ENCODE results near the gene RAD21L1. TPM values are rescaled to one million over a fixed set of nuclear protein-coding genes. Genes with fewer than 3 reads are reported as not detected.

Gene RAD21L1
- total and polyA plus RNA-seq, 2 donors (not counting 3 experiments of a cell fraction or from before 2014, with no cell fraction given), result 0.06 TPM; not detected in 1

DNA sequence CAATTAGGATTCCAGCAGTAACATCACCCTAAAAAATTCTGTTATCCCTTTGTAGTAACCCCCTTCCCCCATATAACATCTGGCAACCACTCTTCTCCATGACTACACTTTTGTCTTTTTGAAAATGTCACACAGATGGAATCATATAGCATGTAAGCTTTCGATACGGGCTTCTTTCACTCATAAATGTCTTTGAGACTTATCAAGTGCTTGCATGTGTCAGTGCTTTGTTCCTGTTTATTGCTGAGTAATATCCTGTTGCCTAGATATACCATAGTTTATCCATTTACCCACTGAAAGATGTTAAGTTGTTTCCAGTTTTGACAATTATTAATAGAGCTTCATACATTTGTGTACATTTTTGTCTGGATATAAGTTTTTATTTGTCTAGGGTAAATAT, 29.8 kb downstream of the RAD21L1 start:
- BruUV-seq (replicated peaks), result no TSS peak
- no peaks in the 10 kb centered on the region for H4K20me1 ChIP-seq (replicated peaks; ENCODE audit: control insufficient read depth, extremely low read depth, insufficient read depth, low read length)
- no peak overlapping the region for H3K27ac ChIP-seq (ENCODE audit: insufficient read depth, low read depth, low read length)
- ChIA-PET POLR2A (no interaction called here), CTCF (interaction anchor here (1.5 kb wide), 1 partner anchor 248 kb away, joined by 5 read pairs; no protein-coding TSS in a partner anchor)
- intact Hi-C loops (cut with micrococcal nuclease), result no loop called here
- peak; percentile 18 for DNase-seq (ENCODE audit: low read depth, low spot score)
- no peak overlapping the region for H3K4me3 ChIP-seq (replicated peaks in 1 of 3; ENCODE audit: insufficient read depth in 1 of 3, low read depth in 1 of 3, low read length in 3 of 3)
- peaks cover 5% of the 10 kb centered on the region for H3K4me1 ChIP-seq (ENCODE audit: control insufficient read depth, extremely low read depth, insufficient read depth, low read length)
- H3K9ac ChIP-seq (replicated peaks; ENCODE audit: extremely low read depth, insufficient read depth, low read length), result no peak overlapping the region
- H3K36me3 ChIP-seq (ENCODE audit: control insufficient read depth in 2 of 2, extremely low read depth in 1 of 2, insufficient read depth in 2 of 2, low read length in 2 of 2), result no peaks in the 10 kb centered on the region
- H2AFZ ChIP-seq (ENCODE audit: low read depth, low read length), result no peak overlapping the region
- no peaks in the 10 kb centered on the region for H3K9me3 ChIP-seq (replicated peaks; ENCODE audit: control insufficient read depth, insufficient read depth, low read length)
- H3K9me1 ChIP-seq (replicated peaks; ENCODE audit: control insufficient read depth, extremely low read depth, insufficient read depth, low read length), result no peaks in the 10 kb centered on the region
- TF ChIP-seq EZH2 (IDR thresholded peaks at IDR 0.05; ENCODE audit: borderline replicate concordance, low read depth, low read length, severe bottlenecking) (no peak), JUN (IDR thresholded peaks at IDR 0.05; ENCODE audit: borderline replicate concordance, insufficient read depth, insufficient read length, low read depth) (no peak), GATA2 (IDR thresholded peaks at IDR 0.05; ENCODE audit: insufficient read depth, insufficient read length, low read depth, low read length) (peak; percentile 9), CTCF (IDR thresholded peaks at IDR 0.05; ENCODE audit: extremely low read depth in 1 of 2, insufficient read depth in 1 of 2, low read depth in 1 of 2, low read length in 2 of 2) (no peak), MYC (IDR thresholded peaks at IDR 0.05; ENCODE audit: low read depth, low read length) (no peak), POLR2A (IDR thresholded peaks at IDR 0.05; ENCODE audit: low read depth, low read length) (no peak), FOS (IDR thresholded peaks at IDR 0.05; ENCODE audit: borderline replicate concordance, insufficient read depth, low read length) (peak; percentile 37), POLR2AphosphoS5 (IDR thresholded peaks at IDR 0.05; ENCODE audit: insufficient read depth, low read depth, low read length) (no peak), MAX (IDR thresholded peaks at IDR 0.05; ENCODE audit: insufficient read depth, insufficient read length) (no peak)
- H3K27me3 ChIP-seq (ENCODE audit: control insufficient read depth in 2 of 2, insufficient read depth in 2 of 2, low read length in 2 of 2), result peaks cover 3 to 11% of the 10 kb centered on the region in 2 experiments
- dilution Hi-C loops (cut with MboI; ENCODE audit: extremely low pct_ligation_motif_present, low sequenced_read_pairs), result no loop called here
- no peak for FAIRE-seq
- H3K79me2 ChIP-seq (ENCODE audit: control insufficient read depth, insufficient read depth, low read length), result no peaks in the 10 kb centered on the region
- H3K4me2 ChIP-seq (ENCODE audit: insufficient read depth, low read length), result no peak overlapping the region
